Heart left ventricle (tissue), 13 donors: Measurements from ENCODE around the gene NPM1.

Experiments
- CTCF ChIP-seq, 12 donors: fragments of 200-600 bp; sonication (generic) in 4 of 12; IDR thresholded peaks; one replicate each; pipeline versions ENCODE4 v1.5.0 to v1.8.0; 2018 to 2022; ENCODE audit warnings: antibody characterized with exemption in 12 of 12, mild to moderate bottlenecking in 5 of 12
- POLR2A ChIP-seq, 2 donors: fragments of 450-650 bp; IDR thresholded peaks; one replicate each; pipeline ENCODE4 v1.6.1; 2017; ENCODE audit warnings: antibody characterized with exemption in 2 of 2, mild to moderate bottlenecking in 2 of 2, moderate library complexity in 2 of 2
- donor health status: ischemic (EF 13 %, LVEDD 7.1; RV severe dilation, severe dysfunction).
- donor health status: DM: no; HTN: yes; CAD: no.
- donor health status: DM: no; HTN: no; CAD: no.
- donor health status: ischemic (EF 25% LVEDD 6.9; RV normal size, moderate dysfunction).
- donor health status: ischemic (EF 25% LVEDD 5.7; RV mildly dilated, moderate dysfunction).
- donor health status: ischemic (EF 35%, LVEDD 5.7; RV mildly dilated, moderate dysfunction).
- donor health status: nonischemic (EF 11% LVEDD 7.7; RV severe dilation, severe dysfunction).
- donor health status: DM: yes; HTN: yes; CAD: no.
- donor health status: PGD.
- donor health status: ischemic (EF 29% LVEDD 5.4; RV normal size, mild dysfunction).
- donor health status: nonischemic (EF 23%, LVEDD 6.1; RV moderate dilation, normal function).

GRCh38 chr5:171441246-171441791, 53.7 kb downstream of the NPM1 start:
- TF ChIP-seq CTCF (IDR thresholded peaks at IDR 0.05) (no peak), POLR2A (IDR thresholded peaks at IDR 0.05) (no peak)
